Neural progenitor cell (in vitro differentiated cells): ENCODE measurements around the gene BCAS3. TPM values are rescaled to one million over a fixed set of nuclear protein-coding genes. Genes with fewer than 3 reads are reported as not detected.

Source experiments
- DNase-seq: peaks from one replicate; pipeline ENCODE4 v3.0.0-alpha.2; 2016; ENCODE audit warnings: low spot score
- H2AFZ ChIP-seq: fragments of 200-600 bp; sonication (generic); replicated peaks from 2 replicates; pipeline ENCODE4 v1.6.1; 2016; ENCODE audit warnings: antibody characterized with exemption
- H3F3A ChIP-seq: fragments of 200-600 bp; sonication (generic); 2 replicates; pipeline ENCODE4 v1.6.1; 2016; ENCODE audit warnings: antibody characterized with exemption, low read depth
- H3K27ac ChIP-seq: fragments of 200-600 bp; sonication (generic); 2 replicates; pipeline ENCODE4 v1.5.1; 2016; ENCODE audit warnings: mild to moderate bottlenecking
- H3K27me3 ChIP-seq: fragments of 200-600 bp; sonication (generic); 2 replicates; pipeline ENCODE4 v1.6.1; 2016; ENCODE audit warnings: mild to moderate bottlenecking, moderate library complexity
- H3K36me3 ChIP-seq: fragments of 200-600 bp; sonication (generic); 2 replicates; pipeline ENCODE4 v1.5.1; 2016
- H3K4me1 ChIP-seq: fragments of 200-600 bp; sonication (generic); 2 replicates; pipeline ENCODE4 v1.6.1; 2016; ENCODE audit warnings: mixed run types
- H3K4me2 ChIP-seq: fragments of 200-600 bp; sonication (generic); 2 replicates; pipeline ENCODE4 v1.6.1; 2016
- H3K4me3 ChIP-seq: fragments of 200-600 bp; sonication (generic); 2 replicates; pipeline ENCODE4 v1.5.1; 2016
- H3K79me2 ChIP-seq: fragments of 200-600 bp; sonication (generic); 2 replicates; pipeline ENCODE4 v1.6.1; 2016; ENCODE audit warnings: low read depth
- H3K9ac ChIP-seq: fragments of 200-600 bp; sonication (generic); 2 replicates; pipeline ENCODE4 v1.6.1; 2016
- H3K9me3 ChIP-seq: fragments of 200-600 bp; sonication (generic); 2 replicates; pipeline ENCODE4 v1.5.1; 2016; ENCODE audit warnings: low read depth
- H4K20me1 ChIP-seq: fragments of 200-600 bp; sonication (generic); 2 replicates; pipeline ENCODE4 v1.6.1; 2016; ENCODE audit warnings: low read depth
- H3K27ac Mint-ChIP-seq: 3 replicates; pipeline ENCODE4 v1.8.0; 2021; ENCODE audit warnings: mixed read lengths
- H3K27me3 Mint-ChIP-seq: 2 replicates; pipeline ENCODE4 v1.8.0; 2022; ENCODE audit warnings: low read depth, mild to moderate bottlenecking, inconsistent platforms, moderate library complexity, mixed read lengths; ENCODE audit not compliant: insufficient read depth
- H3K36me3 Mint-ChIP-seq: 3 replicates; pipeline ENCODE4 v1.8.0; 2021; ENCODE audit warnings: mixed read lengths
- H3K4me1 Mint-ChIP-seq: 3 replicates; pipeline ENCODE4 v1.8.0; 2021; ENCODE audit warnings: mixed read lengths
- H3K4me3 Mint-ChIP-seq: 3 replicates; pipeline ENCODE4 v1.8.0; 2021; ENCODE audit warnings: mild to moderate bottlenecking, moderate library complexity, mixed read lengths
- H3K9me3 Mint-ChIP-seq: 3 replicates; pipeline ENCODE4 v1.8.0; 2020; ENCODE audit warnings: mixed read lengths
- EZH2 ChIP-seq: fragments of 200-600 bp; sonication (generic); IDR thresholded peaks from 2 replicates; pipeline ENCODE4 v1.6.1; 2017; ENCODE audit warnings: antibody characterized with exemption, mild to moderate bottlenecking, moderate library complexity
- EZH2phosphoT487 ChIP-seq: fragments of 200-600 bp; sonication (generic); IDR thresholded peaks from 2 replicates; pipeline ENCODE4 v1.6.1; 2017; ENCODE audit warnings: antibody characterized with exemption
- total RNA-seq: library from RNA; depleted of rRNA; stranded (reverse); fragments of >200 nt; gene quantifications from 2 replicates; pipeline ENCODE4 v1.2.3, GENCODE V29; 2015; ENCODE audit warnings: low replicate concordance
- TF ChIP-seq, protein P1 (sequence below): fragments of 200-600 bp; sonication (generic); IDR thresholded peaks from 2 replicates; pipeline ENCODE4 v1.5.1; 2017; ENCODE audit warnings: antibody characterized with exemption, mild to moderate bottlenecking

BCAS3 gene
- total RNA-seq, 1 donor from 2014 or later = 60.9 TPM

GRCh38 chr17:60743282-60743681, 65.6 kb downstream of the BCAS3 start:
- Mint-ChIP-seq H3K27me3 (no peaks in the 10 kb centered on the region), H3K9me3 (peaks cover 2% of the 10 kb centered on the region), H3K4me3 (no peak overlapping the region), H3K36me3 (peaks cover 2% of the 10 kb centered on the region), H3K27ac (peak overlapping the region; percentile 86), H3K4me1 (peaks cover 32% of the 10 kb centered on the region)
- Histone ChIP-seq H3K36me3 (no peaks in the 10 kb centered on the region), H3K27me3 (no peaks in the 10 kb centered on the region), H3F3A (peaks cover 13% of the 10 kb centered on the region), H3K27ac (no peak overlapping the region), H2AFZ (peak overlapping the region; percentile 45), H3K4me3 (no peak overlapping the region), H3K4me2 (no peak overlapping the region), H4K20me1 (no peaks in the 10 kb centered on the region), H3K9me3 (no peaks in the 10 kb centered on the region), H3K79me2 (no peaks in the 10 kb centered on the region), H3K4me1 (peaks cover 47% of the 10 kb centered on the region), H3K9ac (no peak overlapping the region)
- TF ChIP-seq EZH2 (no peak), EZH2phosphoT487 (no peak)
- TF ChIP-seq, protein P1, sequence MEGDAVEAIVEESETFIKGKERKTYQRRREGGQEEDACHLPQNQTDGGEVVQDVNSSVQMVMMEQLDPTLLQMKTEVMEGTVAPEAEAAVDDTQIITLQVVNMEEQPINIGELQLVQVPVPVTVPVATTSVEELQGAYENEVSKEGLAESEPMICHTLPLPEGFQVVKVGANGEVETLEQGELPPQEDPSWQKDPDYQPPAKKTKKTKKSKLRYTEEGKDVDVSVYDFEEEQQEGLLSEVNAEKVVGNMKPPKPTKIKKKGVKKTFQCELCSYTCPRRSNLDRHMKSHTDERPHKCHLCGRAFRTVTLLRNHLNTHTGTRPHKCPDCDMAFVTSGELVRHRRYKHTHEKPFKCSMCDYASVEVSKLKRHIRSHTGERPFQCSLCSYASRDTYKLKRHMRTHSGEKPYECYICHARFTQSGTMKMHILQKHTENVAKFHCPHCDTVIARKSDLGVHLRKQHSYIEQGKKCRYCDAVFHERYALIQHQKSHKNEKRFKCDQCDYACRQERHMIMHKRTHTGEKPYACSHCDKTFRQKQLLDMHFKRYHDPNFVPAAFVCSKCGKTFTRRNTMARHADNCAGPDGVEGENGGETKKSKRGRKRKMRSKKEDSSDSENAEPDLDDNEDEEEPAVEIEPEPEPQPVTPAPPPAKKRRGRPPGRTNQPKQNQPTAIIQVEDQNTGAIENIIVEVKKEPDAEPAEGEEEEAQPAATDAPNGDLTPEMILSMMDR = no peak
- DNase-seq = no peak

DNA sequence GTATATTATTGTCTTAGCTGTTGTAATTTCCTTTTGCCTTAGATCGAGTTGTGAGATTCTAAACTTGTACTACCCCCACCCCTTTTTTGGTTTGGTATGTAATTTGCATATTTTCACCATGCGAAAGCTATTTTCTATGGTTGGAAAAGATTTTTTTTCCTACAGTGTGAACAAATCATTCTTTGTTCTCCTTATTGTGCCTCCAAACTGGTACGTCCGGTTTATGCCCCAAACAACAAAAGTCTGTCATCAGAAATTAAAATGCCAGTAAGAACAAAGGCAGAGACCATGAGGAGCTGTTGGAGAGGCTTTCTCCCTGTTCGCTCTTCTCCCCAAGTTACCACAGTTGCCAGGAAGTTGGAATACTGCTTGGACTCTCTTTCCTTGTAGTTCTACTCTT, 66.1 kb downstream of the BCAS3 start:
- H4K20me1 ChIP-seq = no peaks in the 10 kb centered on the region
- no peaks in the 10 kb centered on the region for H3K79me2 ChIP-seq
- no peaks in the 10 kb centered on the region for H3K27me3 ChIP-seq
- no peaks in the 10 kb centered on the region for H3K9me3 ChIP-seq
- H3K4me2 ChIP-seq = peak overlapping the region; percentile 33
- TF ChIP-seq, protein P1 = no peak
- TF ChIP-seq EZH2 (no peak), EZH2phosphoT487 (no peak)
- peaks cover 33% of the 10 kb centered on the region for H3K4me1 Mint-ChIP-seq
- H2AFZ ChIP-seq = peak overlapping the region; percentile 45
- H3F3A ChIP-seq = peaks cover 13% of the 10 kb centered on the region
- H3K27ac ChIP-seq = no peak overlapping the region
- no peaks in the 10 kb centered on the region for H3K36me3 ChIP-seq
- no peaks in the 10 kb centered on the region for H3K27me3 Mint-ChIP-seq
- peak overlapping the region; percentile 86 for H3K27ac Mint-ChIP-seq
- H3K4me3 Mint-ChIP-seq = peak overlapping the region; percentile 48
- peaks cover 2% of the 10 kb centered on the region for H3K36me3 Mint-ChIP-seq
- H3K4me3 ChIP-seq = no peak overlapping the region
- no peak for DNase-seq
- peaks cover 2% of the 10 kb centered on the region for H3K9me3 Mint-ChIP-seq
- no peak overlapping the region for H3K9ac ChIP-seq
- peaks cover 48% of the 10 kb centered on the region for H3K4me1 ChIP-seq

DNA sequence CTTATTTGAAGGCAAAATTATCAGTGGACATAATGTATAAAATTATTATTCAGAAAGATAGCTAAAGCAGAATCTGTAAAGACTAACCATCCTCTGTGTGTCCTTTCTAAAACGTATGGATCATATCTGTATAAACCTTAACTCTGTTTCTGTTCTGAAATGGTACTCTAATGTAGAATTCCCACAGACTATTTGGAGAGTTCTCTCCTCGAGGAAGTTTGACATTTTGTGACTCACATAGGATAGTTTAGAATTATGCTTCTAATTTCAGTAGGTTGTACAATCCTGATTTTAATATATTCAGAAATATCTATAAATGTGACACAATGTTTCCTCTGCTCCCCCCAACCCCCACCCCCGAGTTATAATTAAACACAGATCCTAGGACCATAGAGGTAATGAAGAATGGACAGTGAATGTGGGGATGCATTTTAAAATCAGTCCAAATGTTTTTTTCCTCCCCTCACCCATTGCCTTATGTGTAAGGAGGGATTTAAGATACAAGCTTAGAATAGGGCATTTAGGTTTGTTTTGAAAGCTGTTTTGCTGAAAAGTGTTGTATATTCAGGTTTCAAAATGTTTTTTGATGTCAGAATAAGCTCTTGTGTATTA, 66.8 kb downstream of the BCAS3 start:
- peaks cover 2% of the 10 kb centered on the region for H3K9me3 Mint-ChIP-seq
- Histone ChIP-seq H2AFZ (peak overlapping the region; percentile 45), H3K79me2 (no peaks in the 10 kb centered on the region), H3K4me1 (peaks cover 48% of the 10 kb centered on the region), H3K36me3 (no peaks in the 10 kb centered on the region), H3K4me3 (no peak overlapping the region), H3F3A (peaks cover 13% of the 10 kb centered on the region), H3K9me3 (no peaks in the 10 kb centered on the region), H4K20me1 (no peaks in the 10 kb centered on the region), H3K4me2 (peak overlapping the region; percentile 33), H3K9ac (no peak overlapping the region), H3K27ac (no peak overlapping the region), H3K27me3 (no peaks in the 10 kb centered on the region)
- H3K4me3 Mint-ChIP-seq = peak overlapping the region; percentile 48
- peaks cover 33% of the 10 kb centered on the region for H3K4me1 Mint-ChIP-seq
- H3K27ac Mint-ChIP-seq = peak overlapping the region; percentile 17
- TF ChIP-seq EZH2 (no peak), EZH2phosphoT487 (no peak)
- TF ChIP-seq, protein P1 = no peak
- H3K36me3 Mint-ChIP-seq = peaks cover 2% of the 10 kb centered on the region
- DNase-seq = no peak
- H3K27me3 Mint-ChIP-seq = no peaks in the 10 kb centered on the region
